ENCODE results near the gene HIGD1A. TPM values are rescaled to one million over a fixed set of nuclear protein-coding genes. Genes with fewer than 3 reads are reported as not detected.

HIGD1A gene
- total RNA-seq, 1 donor from 2014 or later = 91.6 TPM

- H3K9me3 Mint-ChIP-seq = no peaks in the 10 kb centered on the region
- intact Hi-C loops (cut with micrococcal nuclease) = no loop called here
- H3K4me3 Mint-ChIP-seq = no peak overlapping the region
- no peaks in the 10 kb centered on the region for H3K36me3 Mint-ChIP-seq (ENCODE audit: low read depth)
- DNase-seq = no peak
- no peak overlapping the region for H3K27ac Mint-ChIP-seq
- peaks cover 22% of the 10 kb centered on the region for H3K4me1 Mint-ChIP-seq
- H3K27me3 Mint-ChIP-seq = peaks cover 6% of the 10 kb centered on the region
Measured at GRCh38 chr3:42750834-42751233, 53.5 kb downstream of the HIGD1A start.

- H3K36me3 Mint-ChIP-seq (ENCODE audit: low read depth) = no peaks in the 10 kb centered on the region
- H3K27ac Mint-ChIP-seq = no peak overlapping the region
- H3K9me3 Mint-ChIP-seq = no peaks in the 10 kb centered on the region
- DNase-seq = peak; percentile 71
- no peak overlapping the region for H3K4me3 Mint-ChIP-seq
- intact Hi-C loops (cut with micrococcal nuclease) = loop anchor here (5.0 kb wide), 1 partner anchor 107 kb away; no protein-coding TSS in a partner anchor
- peaks cover 22% of the 10 kb centered on the region for H3K4me1 Mint-ChIP-seq
- H3K27me3 Mint-ChIP-seq = peaks cover 4% of the 10 kb centered on the region
Measured at GRCh38 chr3:42749753-42750231, 54.5 kb downstream of the HIGD1A start.

GRCh38 chr3:42749025-42749752 is 55.1 kb downstream of the HIGD1A start:
- intact Hi-C loops (cut with micrococcal nuclease) = loop anchor here (5.0 kb wide), 1 partner anchor 107 kb away; no protein-coding TSS in a partner anchor
- Mint-ChIP-seq H3K27ac (no peak overlapping the region), H3K4me1 (peaks cover 22% of the 10 kb centered on the region), H3K4me3 (no peak overlapping the region), H3K9me3 (no peaks in the 10 kb centered on the region), H3K36me3 (ENCODE audit: low read depth) (no peaks in the 10 kb centered on the region), H3K27me3 (peaks cover 4% of the 10 kb centered on the region)
- no peak for DNase-seq

GRCh38 chr3:42747581-42747980 is 56.7 kb downstream of the HIGD1A start:
- Mint-ChIP-seq H3K9me3 (no peaks in the 10 kb centered on the region), H3K27ac (no peak overlapping the region), H3K27me3 (no peaks in the 10 kb centered on the region), H3K4me1 (peaks cover 21% of the 10 kb centered on the region), H3K4me3 (no peak overlapping the region), H3K36me3 (ENCODE audit: low read depth) (no peaks in the 10 kb centered on the region)
- intact Hi-C loops (cut with micrococcal nuclease) = loop anchor here (5.0 kb wide), 1 partner anchor 105 kb away; no protein-coding TSS in a partner anchor
- peak; percentile 79 for DNase-seq

GRCh38 chr3:42746455-42747450 is 57.5 kb downstream of the HIGD1A start:
- no peak overlapping the region for H3K4me3 Mint-ChIP-seq

GRCh38 chr3:42745776-42746454 is 58.4 kb downstream of the HIGD1A start:
- Mint-ChIP-seq H3K27me3 (no peaks in the 10 kb centered on the region), H3K4me3 (no peak overlapping the region), H3K36me3 (ENCODE audit: low read depth) (no peaks in the 10 kb centered on the region), H3K27ac (no peak overlapping the region), H3K4me1 (peaks cover 21% of the 10 kb centered on the region), H3K9me3 (no peaks in the 10 kb centered on the region)
- intact Hi-C loops (cut with micrococcal nuclease) = loop anchor here (5.0 kb wide), 1 partner anchor 104 kb away; no protein-coding TSS in a partner anchor
- no peak for DNase-seq

More at GRCh38 chr3:42746455-42747450, 57.5 kb downstream of the HIGD1A start:
- Mint-ChIP-seq H3K27ac (no peak overlapping the region), H3K27me3 (no peaks in the 10 kb centered on the region), H3K36me3 (ENCODE audit: low read depth) (no peaks in the 10 kb centered on the region), H3K4me1 (peaks cover 21% of the 10 kb centered on the region), H3K9me3 (no peaks in the 10 kb centered on the region)
- intact Hi-C loops (cut with micrococcal nuclease) = loop anchor here (5.0 kb wide), 1 partner anchor 104 kb away; no protein-coding TSS in a partner anchor
- DNase-seq = no peak

- Mint-ChIP-seq H3K27me3 (no peaks in the 10 kb centered on the region), H3K9me3 (no peaks in the 10 kb centered on the region), H3K4me3 (no peak overlapping the region), H3K4me1 (peaks cover 21% of the 10 kb centered on the region), H3K36me3 (ENCODE audit: low read depth) (no peaks in the 10 kb centered on the region), H3K27ac (no peak overlapping the region)
- intact Hi-C loops (cut with micrococcal nuclease) = loop anchor here (5.0 kb wide), 1 partner anchor 103 kb away; no protein-coding TSS in a partner anchor
- no peak for DNase-seq
Measured at GRCh38 chr3:42745291-42745745, 59.0 kb downstream of the HIGD1A start.

- DNase-seq = no peak
- H3K9me3 Mint-ChIP-seq = no peaks in the 10 kb centered on the region
- H3K36me3 Mint-ChIP-seq (ENCODE audit: low read depth) = no peaks in the 10 kb centered on the region
- H3K27me3 Mint-ChIP-seq = no peaks in the 10 kb centered on the region
- no peak overlapping the region for H3K4me3 Mint-ChIP-seq
- H3K27ac Mint-ChIP-seq = no peak overlapping the region
- intact Hi-C loops (cut with micrococcal nuclease) = no loop called here
- H3K4me1 Mint-ChIP-seq = peaks cover 15% of the 10 kb centered on the region
Measured at GRCh38 chr3:42743204-42743995, 60.9 kb downstream of the HIGD1A start.

GRCh38 chr3:42742688-42743087 is 61.6 kb downstream of the HIGD1A start:
- intact Hi-C loops (cut with micrococcal nuclease) = no loop called here
- no peaks in the 10 kb centered on the region for H3K36me3 Mint-ChIP-seq (ENCODE audit: low read depth)
- no peaks in the 10 kb centered on the region for H3K27me3 Mint-ChIP-seq
- H3K4me1 Mint-ChIP-seq = peaks cover 8% of the 10 kb centered on the region
- no peak overlapping the region for H3K27ac Mint-ChIP-seq
- H3K9me3 Mint-ChIP-seq = no peaks in the 10 kb centered on the region
- no peak for DNase-seq
- no peak overlapping the region for H3K4me3 Mint-ChIP-seq

GRCh38 chr3:42742259-42742658 is 62.0 kb downstream of the HIGD1A start:
- Mint-ChIP-seq H3K27me3 (no peaks in the 10 kb centered on the region), H3K27ac (no peak overlapping the region), H3K9me3 (no peaks in the 10 kb centered on the region), H3K4me1 (peaks cover 4% of the 10 kb centered on the region), H3K4me3 (no peak overlapping the region), H3K36me3 (ENCODE audit: low read depth) (no peaks in the 10 kb centered on the region)
- DNase-seq = no peak
- intact Hi-C loops (cut with micrococcal nuclease) = no loop called here

GRCh38 chr3:42741796-42742195 is 62.5 kb downstream of the HIGD1A start:
- DNase-seq = no peak
- Mint-ChIP-seq H3K27me3 (no peaks in the 10 kb centered on the region), H3K4me1 (peaks cover 2% of the 10 kb centered on the region), H3K27ac (no peak overlapping the region), H3K9me3 (no peaks in the 10 kb centered on the region), H3K36me3 (ENCODE audit: low read depth) (no peaks in the 10 kb centered on the region), H3K4me3 (no peak overlapping the region)
- intact Hi-C loops (cut with micrococcal nuclease) = no loop called here

GRCh38 chr3:42739401-42740158 is 64.7 kb downstream of the HIGD1A start:
- Mint-ChIP-seq H3K27me3 (no peaks in the 10 kb centered on the region), H3K27ac (no peak overlapping the region), H3K36me3 (ENCODE audit: low read depth) (no peaks in the 10 kb centered on the region), H3K4me1 (no peaks in the 10 kb centered on the region), H3K9me3 (no peaks in the 10 kb centered on the region), H3K4me3 (no peak overlapping the region)
- DNase-seq = no peak
- intact Hi-C loops (cut with micrococcal nuclease) = no loop called here
